ENCODE results near the gene WDR18. TPM values are rescaled to one million over a fixed set of nuclear protein-coding genes. Genes with fewer than 3 reads are reported as not detected.

WDR18 gene
- total RNA-seq, 1 experiment from 2014 or later, result 94.7 TPM

DNA sequence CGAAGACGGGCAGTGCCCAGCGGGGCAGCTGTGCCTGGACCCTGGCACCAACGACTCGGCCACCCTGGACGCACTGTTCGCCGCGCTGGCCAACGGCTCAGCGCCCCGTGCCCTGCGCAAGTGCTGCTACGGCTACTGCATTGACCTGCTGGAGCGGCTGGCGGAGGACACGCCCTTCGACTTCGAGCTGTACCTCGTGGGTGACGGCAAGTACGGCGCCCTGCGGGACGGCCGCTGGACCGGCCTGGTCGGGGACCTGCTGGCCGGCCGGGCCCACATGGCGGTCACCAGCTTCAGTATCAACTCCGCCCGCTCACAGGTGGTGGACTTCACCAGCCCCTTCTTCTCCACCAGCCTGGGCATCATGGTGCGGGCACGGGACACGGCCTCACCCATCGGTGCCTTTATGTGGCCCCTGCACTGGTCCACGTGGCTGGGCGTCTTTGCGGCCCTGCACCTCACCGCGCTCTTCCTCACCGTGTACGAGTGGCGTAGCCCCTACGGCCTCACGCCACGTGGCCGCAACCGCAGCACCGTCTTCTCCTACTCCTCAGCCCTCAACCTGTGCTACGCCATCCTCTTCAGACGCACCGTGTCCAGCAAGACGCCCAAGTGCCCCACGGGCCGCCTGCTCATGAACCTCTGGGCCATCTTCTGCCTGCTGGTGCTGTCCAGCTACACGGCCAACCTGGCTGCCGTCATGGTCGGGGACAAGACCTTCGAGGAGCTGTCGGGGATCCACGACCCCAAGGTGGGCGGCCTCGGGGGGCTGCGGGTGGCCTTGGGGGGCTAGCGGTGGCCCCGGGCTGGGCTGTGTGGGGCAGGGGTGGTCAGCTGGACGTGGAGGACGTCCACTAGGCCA, 20.9 kb downstream of the WDR18 start:
- Histone ChIP-seq H4K20me1 (ENCODE audit: control insufficient read depth, insufficient read depth, insufficient read length) (no peaks in the 10 kb centered on the region), H3K14ac (ENCODE audit: insufficient read depth, low read length) (no peak overlapping the region), H3K9ac (ENCODE audit: extremely low read depth, insufficient read length, low read length) (no peak overlapping the region), H3K4ac (ENCODE audit: low read depth, low read length) (no peak overlapping the region), H3K9me3 (ENCODE audit: control insufficient read depth, low read depth, low read length) (no peaks in the 10 kb centered on the region), H4K5ac (ENCODE audit: insufficient read length, low read depth, low read length) (no peak overlapping the region), H3K23me2 (ENCODE audit: insufficient read length, low read depth, low read length, poor library complexity, severe bottlenecking) (peaks cover 10% of the 10 kb centered on the region), H3K18ac (ENCODE audit: insufficient read length, low read depth, low read length) (no peak overlapping the region), H2BK5ac (ENCODE audit: insufficient read length, low read length) (no peak overlapping the region), H2BK120ac (ENCODE audit: low read depth, low read length, poor library complexity, severe bottlenecking) (no peak overlapping the region), H3K27me3 (ENCODE audit: insufficient read depth, low read length) (peaks cover 6% of the 10 kb centered on the region), H3K4me2 (ENCODE audit: insufficient read depth, insufficient read length, low read length) (no peak overlapping the region), H3K4me1 (ENCODE audit: insufficient read depth, low read length) (no peaks in the 10 kb centered on the region), H2BK15ac (ENCODE audit: low read depth, low read length) (no peak overlapping the region), H3T11ph (ENCODE audit: low read length) (no peak overlapping the region), H3K79me2 (ENCODE audit: insufficient read depth, low read length) (0 out of 2 replicates have a peak, but pooled peaks cover 2% of the 10 kb centered on the region), H3K79me1 (ENCODE audit: insufficient read depth, low read depth, low read length, poor library complexity, severe bottlenecking) (no peaks in the 10 kb centered on the region), H3K56ac (ENCODE audit: insufficient read length, low read depth, low read length) (no peak overlapping the region), H3K27ac (ENCODE audit: insufficient read length, low read depth, low read length) (no peak overlapping the region), H3K23ac (ENCODE audit: insufficient read length, low read depth, low read length) (no peak overlapping the region), H2AK5ac (ENCODE audit: insufficient read length, low read length) (no peak overlapping the region), H2BK20ac (ENCODE audit: low read depth, low read length, poor library complexity, severe bottlenecking) (no peak overlapping the region), H4K91ac (ENCODE audit: insufficient read length, low read depth, low read length) (no peak overlapping the region), H2BK12ac (ENCODE audit: insufficient read length, low read depth, low read length) (no peak overlapping the region), H4K8ac (replicated peaks; ENCODE audit: insufficient read length, low read depth, low read length) (no peak overlapping the region), H2AFZ (ENCODE audit: low read length) (no peak overlapping the region)
- Mint-ChIP-seq H3K4me1 (peaks cover 0 to 3% of the 10 kb centered on the region in 2 experiments; a peak in 2 of 4 replicates), H3K27me3 (ENCODE audit: low read depth) (peaks cover 16% of the 10 kb centered on the region), H3K9me3 (no peaks in the 10 kb centered on the region), H3K36me3 (ENCODE audit: insufficient read depth in 1 of 3, low read depth in 3 of 3) (peaks cover 0 to 18% (median 8%) of the 10 kb centered on the region in 3 experiments; a peak in 4 of 7 replicates), H3K4me3 (no peak overlapping the region), H3K27ac (peak overlapping the region; percentile 20 to 49 (median 46); a peak in 4 of 7 replicates)
- TF ChIP-seq, protein P1, sequence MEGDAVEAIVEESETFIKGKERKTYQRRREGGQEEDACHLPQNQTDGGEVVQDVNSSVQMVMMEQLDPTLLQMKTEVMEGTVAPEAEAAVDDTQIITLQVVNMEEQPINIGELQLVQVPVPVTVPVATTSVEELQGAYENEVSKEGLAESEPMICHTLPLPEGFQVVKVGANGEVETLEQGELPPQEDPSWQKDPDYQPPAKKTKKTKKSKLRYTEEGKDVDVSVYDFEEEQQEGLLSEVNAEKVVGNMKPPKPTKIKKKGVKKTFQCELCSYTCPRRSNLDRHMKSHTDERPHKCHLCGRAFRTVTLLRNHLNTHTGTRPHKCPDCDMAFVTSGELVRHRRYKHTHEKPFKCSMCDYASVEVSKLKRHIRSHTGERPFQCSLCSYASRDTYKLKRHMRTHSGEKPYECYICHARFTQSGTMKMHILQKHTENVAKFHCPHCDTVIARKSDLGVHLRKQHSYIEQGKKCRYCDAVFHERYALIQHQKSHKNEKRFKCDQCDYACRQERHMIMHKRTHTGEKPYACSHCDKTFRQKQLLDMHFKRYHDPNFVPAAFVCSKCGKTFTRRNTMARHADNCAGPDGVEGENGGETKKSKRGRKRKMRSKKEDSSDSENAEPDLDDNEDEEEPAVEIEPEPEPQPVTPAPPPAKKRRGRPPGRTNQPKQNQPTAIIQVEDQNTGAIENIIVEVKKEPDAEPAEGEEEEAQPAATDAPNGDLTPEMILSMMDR (conservative IDR thresholded peaks at IDR 0.05), result no peak
- no CpG with 5 or more reads among the region's 70 CpGs for WGBS (ENCODE audit: extremely low coverage, insufficient read length, low lambda C conversion rate)
- no peak for DNase-seq

All from H9 (cell line).